Esophagus squamous epithelium (tissue), 5 donors: ENCODE measurements around the gene TRIM21. TPM values are rescaled to one million over a fixed set of nuclear protein-coding genes. Genes with fewer than 3 reads are reported as not detected.

Experiments
- DNase-seq: peaks from one replicate; lab custom pipeline; 2025; lab: John Stamatoyannopoulos, UW
- H3K27ac ChIP-seq, 4 donors: fragments of 200-600 bp; sonication (generic); one replicate each; pipeline ENCODE4 v1.5.1; 2016 to 2019; ENCODE audit warnings: mild to moderate bottlenecking in 1 of 4
- H3K27me3 ChIP-seq, 4 donors: fragments of 200-600 bp; sonication (generic); 1 replicate in 3 of 4; 2 replicates in 1 of 4; pipeline versions ENCODE4 v1.5.1 to v1.6.0; 2017 to 2021; ENCODE audit warnings: antibody characterized with exemption in 1 of 4
- H3K36me3 ChIP-seq, 3 donors: fragments of 200-600 bp; sonication (generic); one replicate each; pipeline ENCODE4 v1.5.1; 2016 to 2019
- H3K4me1 ChIP-seq, 3 donors: fragments of 200-600 bp; sonication (generic); one replicate each; pipeline ENCODE4 v1.5.1; 2017 to 2019
- H3K4me3 ChIP-seq, 4 donors: fragments of 200-600 bp; sonication (generic); 1 replicate in 3 of 4; 2 replicates in 1 of 4; pipeline ENCODE4 v1.5.1; 2016 to 2019; ENCODE audit warnings: mild to moderate bottlenecking in 2 of 4, moderate library complexity in 1 of 4
- H3K9me3 ChIP-seq, 3 donors: fragments of 200-600 bp; sonication (generic); one replicate each; pipeline ENCODE4 v1.5.1; 2016 to 2019
- CTCF ChIP-seq, 6 experiments: fragments of 450-650 bp in 4 of 6; fragments of 200-600 bp in 2 of 6; sonication (generic) in 2 of 6; IDR thresholded peaks; one replicate each; pipeline ENCODE4 v1.5.1; 2016 to 2019; ENCODE audit warnings: antibody characterized with exemption in 6 of 6, mild to moderate bottlenecking in 4 of 6, moderate library complexity in 4 of 6
- POLR2A ChIP-seq, 4 donors: fragments of 450-650 bp; IDR thresholded peaks; one replicate each; pipeline ENCODE4 v1.6.1; 2017; ENCODE audit warnings: antibody characterized with exemption in 4 of 4, mild to moderate bottlenecking in 4 of 4, moderate library complexity in 3 of 4
- WGBS, 2 donors: methylation state at CpG; one replicate each; pipeline ENCODE4 v1.1.5; 2018; 5-methylcytosine and 5-hydroxymethylcytosine counted together
- intact Hi-C: fragments of 100-400 bp; cut with DNase I; formaldehyde crosslinking; loops from one replicate; pipeline ENCODE4 v1.15.0; 2022
- total RNA-seq, 4 donors: library from RNA; depleted of rRNA; stranded (reverse); fragments of >200 nt; gene quantifications; one replicate each; pipeline ENCODE4 v1.1.0, GENCODE V29; 2016
- donor health status: DM: yes; HTN: yes; CAD: no.

Gene TRIM21
- total RNA-seq = 10 to 100 TPM in 2 of 4 donors, 1 to 10 TPM in 2; 7.5 to 15.9 (median 10.1) TPM

- peak within 1 kb of the TSS; percentile 85 to 92 (median 87) for H3K27ac ChIP-seq
- peaks cover 0 to 21% (median 13%) of the 10 kb centered on the region in 3 donors for H3K36me3 ChIP-seq
- TF ChIP-seq CTCF (IDR thresholded peaks at IDR 0.05) (no peak), POLR2A (IDR thresholded peaks at IDR 0.05) (peak in 2 of 4 donors; percentile 22 to 53)
- peaks cover 0 to 17% (median 3%) of the 10 kb centered on the region in 3 donors for H3K4me1 ChIP-seq
- peak within 1 kb of the TSS; percentile 66 to 98 (median 84) for H3K4me3 ChIP-seq
- H3K9me3 ChIP-seq = no peaks in the 10 kb centered on the region
- WGBS, 2 donors = 0% methylated on average over 8 to 9 of the region's 13 CpGs
- H3K27me3 ChIP-seq = no peaks in the 10 kb centered on the region
- intact Hi-C loops = no loop called here
- DNase-seq = peak; percentile 8
These were observed at the start of gene TRIM21 for GRCh38 chr11:4393209-4393857. Gene TRIM21 (minus strand): TSS chr11:4393702. CDS start chr11:4390409, 3,293 bp downstream.

GRCh38 chr11:4441515-4441914 lies 48.0 kb upstream of the TRIM21 start:
- intact Hi-C loops = no loop called here
- Histone ChIP-seq H3K4me1 (no peaks in the 10 kb centered on the region), H3K27ac (no peak overlapping the region), H3K4me3 (no peak overlapping the region), H3K27me3 (no peaks in the 10 kb centered on the region), H3K36me3 (no peaks in the 10 kb centered on the region), H3K9me3 (no peaks in the 10 kb centered on the region)
- WGBS, 2 donors = 76 to 85% methylated on average over 3 of the region's 3 CpGs
- DNase-seq = no peak
- TF ChIP-seq POLR2A (IDR thresholded peaks at IDR 0.05) = no peak
- TF ChIP-seq CTCF (IDR thresholded peaks at IDR 0.05) = no peak

- Histone ChIP-seq H3K27me3 (no peaks in the 10 kb centered on the region), H3K4me3 (no peak overlapping the region), H3K4me1 (no peaks in the 10 kb centered on the region), H3K9me3 (no peaks in the 10 kb centered on the region), H3K36me3 (no peaks in the 10 kb centered on the region), H3K27ac (no peak overlapping the region)
- no peak for TF ChIP-seq POLR2A (IDR thresholded peaks at IDR 0.05)
- TF ChIP-seq CTCF (IDR thresholded peaks at IDR 0.05) = no peak
- WGBS, 2 donors = 60 to 63% methylated on average over 1 of the region's 1 CpG
- intact Hi-C loops = no loop called here
- DNase-seq = no peak
These were observed 42.9 kb upstream of the TRIM21 start for GRCh38 chr11:4436411-4436810.

GRCh38 chr11:4433856-4434255 lies 40.4 kb upstream of the TRIM21 start:
- no peaks in the 10 kb centered on the region for H3K9me3 ChIP-seq
- 54 to 72% methylated on average over 2 of the region's 2 CpGs for WGBS, 2 donors
- no peak for DNase-seq

More at GRCh38 chr11:4433856-4434255, 40.4 kb upstream of the TRIM21 start:
- Histone ChIP-seq H3K27ac (no peak overlapping the region), H3K27me3 (no peaks in the 10 kb centered on the region), H3K4me1 (no peaks in the 10 kb centered on the region), H3K4me3 (no peak overlapping the region), H3K36me3 (no peaks in the 10 kb centered on the region)
- intact Hi-C loops = no loop called here
- TF ChIP-seq POLR2A (IDR thresholded peaks at IDR 0.05) = no peak
- no peak for TF ChIP-seq CTCF (IDR thresholded peaks at IDR 0.05)
